Fibroblast of lung (primary cell): ENCODE results near the gene DCAF5. TPM values are rescaled to one million over a fixed set of nuclear protein-coding genes. Genes with fewer than 3 reads are reported as not detected.

Experiments
- DNase-seq, 2 donors: peaks; one replicate each; pipeline versions ENCODE4 v3.0.0 to v3.0.0-alpha.2; 2010; ENCODE audit warnings: low read depth in 2 of 2
- H2AFZ ChIP-seq: 2 replicates; pipeline ENCODE4 v1.5.1; 2012; ENCODE audit warnings: low read length, control low read depth, inconsistent platforms
- H3K27ac ChIP-seq: 2 replicates; pipeline ENCODE4 v1.5.1; 2011; ENCODE audit warnings: low read length, control low read depth; ENCODE audit not compliant: insufficient read depth
- H3K27me3 ChIP-seq: 2 replicates; pipeline ENCODE4 v1.5.1; 2011; ENCODE audit warnings: mild to moderate bottlenecking, low read length; ENCODE audit not compliant: control insufficient read depth, insufficient read depth
- H3K36me3 ChIP-seq: 2 replicates; pipeline ENCODE4 v1.5.1; 2011; ENCODE audit warnings: low read length; ENCODE audit not compliant: control insufficient read depth, insufficient read depth
- H3K4me1 ChIP-seq: 2 replicates; pipeline ENCODE4 v1.5.1; 2011; ENCODE audit warnings: low read length; ENCODE audit not compliant: control insufficient read depth, insufficient read depth; ENCODE audit errors: extremely low read depth
- H3K4me2 ChIP-seq: 2 replicates; pipeline ENCODE4 v1.5.1; 2011; ENCODE audit warnings: low read length, control low read depth; ENCODE audit not compliant: insufficient read depth; ENCODE audit errors: extremely low read depth
- H3K4me3 ChIP-seq, 4 experiments: fragments of 200-600 bp in 1 of 4; sonication (generic) in 1 of 4; replicated peaks in 1 of 4; 2 replicates each; pipeline ENCODE4 v1.5.1; 2011 to 2016; ENCODE audit warnings: low read length in 4 of 4, low read depth in 3 of 4, mild to moderate bottlenecking in 3 of 4, control low read depth in 2 of 4, inconsistent platforms in 1 of 4, mixed read lengths in 1 of 4; ENCODE audit not compliant: insufficient read depth in 1 of 4; ENCODE audit errors: control extremely low read depth in 1 of 4
- H3K79me2 ChIP-seq: 2 replicates; pipeline ENCODE4 v1.5.1; 2012; ENCODE audit warnings: mild to moderate bottlenecking, low read length, inconsistent platforms; ENCODE audit not compliant: control insufficient read depth, insufficient read depth
- H3K9ac ChIP-seq: 2 replicates; pipeline ENCODE4 v1.5.1; 2011; ENCODE audit warnings: mild to moderate bottlenecking, low read length, control low read depth; ENCODE audit not compliant: insufficient read depth
- H3K9me3 ChIP-seq: 2 replicates; pipeline ENCODE4 v1.5.1; 2012; ENCODE audit warnings: low read depth, low read length; ENCODE audit not compliant: control insufficient read depth, insufficient read depth
- H4K20me1 ChIP-seq: 2 replicates; pipeline ENCODE4 v1.5.1; 2011; ENCODE audit warnings: low read length; ENCODE audit not compliant: control insufficient read depth, insufficient read depth; ENCODE audit errors: extremely low read depth
- EZH2 ChIP-seq: IDR thresholded peaks from 2 replicates; pipeline ENCODE4 v1.5.1; 2012; ENCODE audit warnings: low read length, control low read depth, mild to moderate bottlenecking; ENCODE audit errors: missing control alignments
- polyA plus RNA-seq, 2 donors: library from polyadenylated mRNA; depleted of rRNA in 1 of 2; stranded (reverse) in 1 of 2; unstranded in 1 of 2; fragments of >200 nt; gene quantifications; 2 replicates each; pipeline ENCODE4 v1.2.1, GENCODE V29; 2011 to 2012; ENCODE audit warnings: missing spikeins in 1 of 2
- total RNA-seq: library from RNA; depleted of rRNA; stranded (reverse); fragments of >200 nt; gene quantifications from 2 replicates; pipeline ENCODE4 v1.2.1, GENCODE V29; 2014
- TF ChIP-seq, protein P1 (sequence below), 2 donors: IDR thresholded peaks in 1 of 2; conservative IDR thresholded peaks in 1 of 2; 1 replicate in 1 of 2; 2 replicates in 1 of 2; pipeline ENCODE4 v1.5.1; 2011 to 2012; ENCODE audit warnings: low read length in 2 of 2, control low read depth in 1 of 2, inconsistent platforms in 1 of 2, low read depth in 1 of 2, mild to moderate bottlenecking in 1 of 2

The DCAF5 gene
- total and polyA plus RNA-seq, 2 donors (not counting 1 experiment from before 2014, with no cell fraction given): 16.8 to 31.8 TPM

GRCh38 chr14:69047255-69047654 is 105.7 kb downstream of the DCAF5 start:
- no peak overlapping the region for H2AFZ ChIP-seq
- no peaks in the 10 kb centered on the region for H3K27me3 ChIP-seq
- H3K4me3 ChIP-seq: no peak overlapping the region
- TF ChIP-seq, protein P1, sequence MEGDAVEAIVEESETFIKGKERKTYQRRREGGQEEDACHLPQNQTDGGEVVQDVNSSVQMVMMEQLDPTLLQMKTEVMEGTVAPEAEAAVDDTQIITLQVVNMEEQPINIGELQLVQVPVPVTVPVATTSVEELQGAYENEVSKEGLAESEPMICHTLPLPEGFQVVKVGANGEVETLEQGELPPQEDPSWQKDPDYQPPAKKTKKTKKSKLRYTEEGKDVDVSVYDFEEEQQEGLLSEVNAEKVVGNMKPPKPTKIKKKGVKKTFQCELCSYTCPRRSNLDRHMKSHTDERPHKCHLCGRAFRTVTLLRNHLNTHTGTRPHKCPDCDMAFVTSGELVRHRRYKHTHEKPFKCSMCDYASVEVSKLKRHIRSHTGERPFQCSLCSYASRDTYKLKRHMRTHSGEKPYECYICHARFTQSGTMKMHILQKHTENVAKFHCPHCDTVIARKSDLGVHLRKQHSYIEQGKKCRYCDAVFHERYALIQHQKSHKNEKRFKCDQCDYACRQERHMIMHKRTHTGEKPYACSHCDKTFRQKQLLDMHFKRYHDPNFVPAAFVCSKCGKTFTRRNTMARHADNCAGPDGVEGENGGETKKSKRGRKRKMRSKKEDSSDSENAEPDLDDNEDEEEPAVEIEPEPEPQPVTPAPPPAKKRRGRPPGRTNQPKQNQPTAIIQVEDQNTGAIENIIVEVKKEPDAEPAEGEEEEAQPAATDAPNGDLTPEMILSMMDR (conservative IDR thresholded peaks at IDR 0.05 in 1 of 2, IDR thresholded peaks at IDR 0.05 in 1 of 2; ENCODE audit: low read depth in 1 of 2, low read length in 2 of 2): no peak
- TF ChIP-seq EZH2: no peak
- H4K20me1 ChIP-seq: no peaks in the 10 kb centered on the region
- H3K9me3 ChIP-seq: no peaks in the 10 kb centered on the region
- no peak overlapping the region for H3K4me2 ChIP-seq
- no peak overlapping the region for H3K9ac ChIP-seq
- H3K79me2 ChIP-seq: no peaks in the 10 kb centered on the region
- no peaks in the 10 kb centered on the region for H3K36me3 ChIP-seq
- no peak overlapping the region for H3K27ac ChIP-seq
- peaks cover 37% of the 10 kb centered on the region for H3K4me1 ChIP-seq
- no peak for DNase-seq

DNA sequence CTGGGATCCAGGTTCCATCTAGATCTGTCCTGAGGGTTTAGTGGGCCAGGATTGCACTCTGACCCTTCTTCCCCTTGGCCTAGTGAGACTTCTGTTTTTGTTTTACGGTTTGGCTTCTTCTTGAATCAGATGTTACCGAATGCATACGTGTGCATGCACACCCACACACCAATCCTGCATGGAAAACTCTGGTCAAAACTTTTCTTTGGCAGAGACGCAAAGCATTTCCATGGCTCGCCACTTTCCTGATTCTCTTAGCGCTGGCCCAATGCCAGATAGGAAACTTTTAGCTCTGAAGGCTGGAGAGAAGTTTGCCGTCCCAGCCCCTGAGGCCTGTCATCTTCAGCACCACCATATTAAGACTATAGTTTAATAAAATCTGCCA is 106.5 kb downstream of the DCAF5 start:
- Histone ChIP-seq H3K9me3 (no peaks in the 10 kb centered on the region), H3K36me3 (no peaks in the 10 kb centered on the region), H3K4me3 (no peak overlapping the region), H4K20me1 (no peaks in the 10 kb centered on the region), H3K9ac (no peak overlapping the region), H3K79me2 (no peaks in the 10 kb centered on the region), H2AFZ (no peak overlapping the region), H3K4me1 (peaks cover 37% of the 10 kb centered on the region), H3K27me3 (no peaks in the 10 kb centered on the region), H3K27ac (no peak overlapping the region), H3K4me2 (no peak overlapping the region)
- TF ChIP-seq, protein P1 (conservative IDR thresholded peaks at IDR 0.05 in 1 of 2, IDR thresholded peaks at IDR 0.05 in 1 of 2; ENCODE audit: low read depth in 1 of 2, low read length in 2 of 2): no peak
- no peak for TF ChIP-seq EZH2
- DNase-seq: peak; percentile 42 to 92

GRCh38 chr14:69045857-69046475 is 107.0 kb downstream of the DCAF5 start:
- no peaks in the 10 kb centered on the region for H3K9me3 ChIP-seq
- no peaks in the 10 kb centered on the region for H3K36me3 ChIP-seq
- peaks cover 37% of the 10 kb centered on the region for H3K4me1 ChIP-seq
- H3K27me3 ChIP-seq: no peaks in the 10 kb centered on the region
- no peaks in the 10 kb centered on the region for H3K79me2 ChIP-seq
- no peak overlapping the region for H3K4me2 ChIP-seq
- no peak overlapping the region for H2AFZ ChIP-seq
- H3K4me3 ChIP-seq: no peak overlapping the region
- no peak overlapping the region for H3K9ac ChIP-seq
- H4K20me1 ChIP-seq: no peaks in the 10 kb centered on the region
- no peak overlapping the region for H3K27ac ChIP-seq
- TF ChIP-seq EZH2: no peak
- TF ChIP-seq, protein P1 (conservative IDR thresholded peaks at IDR 0.05 in 1 of 2, IDR thresholded peaks at IDR 0.05 in 1 of 2; ENCODE audit: low read depth in 1 of 2, low read length in 2 of 2): no peak
- DNase-seq: peak; percentile 14 to 70
